B cell (primary cell): ENCODE measurements around the gene GPR158. TPM values are rescaled to one million over a fixed set of nuclear protein-coding genes. Genes with fewer than 3 reads are reported as not detected.

Experiments used
- ATAC-seq: fragments of 200-7000 bp; cut with Tn5 transposase; one replicate; pipeline ENCODE4 v1.10.0; 2021; ENCODE audit warnings: low read depth, mild to moderate bottlenecking, moderate number of reproducible peaks, moderate library complexity
- CTCF ChIA-PET: fragments of 350-600 bp; sonication (Branson Sonifier 250); formaldehyde crosslinking; loops from one replicate; lab custom pipeline; 2021; ENCODE audit warnings: antibody characterized with exemption, inconsistent platforms; lab: Charles Lee
- POLR2A ChIA-PET: fragments of 350-600 bp; sonication (Branson Sonifier 250); formaldehyde crosslinking; loops from one replicate; lab custom pipeline; 2021; ENCODE audit warnings: antibody characterized with exemption; lab: Charles Lee
- DNase-seq: peaks from one replicate; pipeline ENCODE4 v3.0.0; 2013
- H2AFZ ChIP-seq: 2 replicates; pipeline ENCODE4 v1.6.1; 2012; ENCODE audit warnings: mild to moderate bottlenecking, low read depth, low read length; ENCODE audit not compliant: insufficient read depth, poor library complexity, severe bottlenecking
- H3K27ac ChIP-seq, 2 donors: 1 replicate in 1 of 2; 2 replicates in 1 of 2; pipeline ENCODE4 v1.5.1; 2012 to 2013; ENCODE audit warnings: low read length in 2 of 2, mild to moderate bottlenecking in 2 of 2, moderate library complexity in 1 of 2
- H3K27me3 ChIP-seq, 4 experiments: fragments of 200-600 bp in 1 of 4; sonication (generic) in 1 of 4; replicated peaks in 1 of 4; 1 replicate in 2 of 4; 2 replicates in 2 of 4; pipeline versions ENCODE4 v1.6.1 to v1.7.0; 2013 to 2016; ENCODE audit warnings: low read length in 3 of 4, mild to moderate bottlenecking in 2 of 4, mixed read lengths in 1 of 4, moderate library complexity in 1 of 4; ENCODE audit not compliant: insufficient read depth in 4 of 4, control insufficient read depth in 3 of 4; ENCODE audit errors: control extremely low read depth in 1 of 4
- H3K36me3 ChIP-seq, 2 experiments: replicated peaks in 1 of 2; 1 replicate in 1 of 2; 2 replicates in 1 of 2; pipeline versions ENCODE4 v1.6.1 to v1.7.1; 2013; ENCODE audit warnings: low read length in 1 of 2; ENCODE audit not compliant: insufficient read depth in 2 of 2, control insufficient read depth in 1 of 2; ENCODE audit errors: control extremely low read depth in 1 of 2, extremely low read depth in 1 of 2
- H3K4me1 ChIP-seq, 2 donors: fragments of 200-600 bp in 1 of 2; sonication (generic) in 1 of 2; 1 replicate in 1 of 2; 2 replicates in 1 of 2; pipeline versions ENCODE4 v1.5.1 to v1.6.1; 2013 to 2017; ENCODE audit warnings: low read length in 2 of 2; ENCODE audit not compliant: control insufficient read depth in 2 of 2, insufficient read depth in 2 of 2
- H3K4me2 ChIP-seq: replicated peaks from 2 replicates; pipeline ENCODE3; 2012; ENCODE audit warnings: mild to moderate bottlenecking, low read depth, low read length; ENCODE audit not compliant: poor library complexity, severe bottlenecking
- H3K4me3 ChIP-seq, 5 experiments: fragments of 200-600 bp in 1 of 5; sonication (generic) in 1 of 5; 1 replicate in 3 of 5; 2 replicates in 2 of 5; pipeline versions ENCODE4 v1.5.1 to v1.7.0; 2011 to 2016; ENCODE audit warnings: low read length in 4 of 5, mild to moderate bottlenecking in 4 of 5, low read depth in 2 of 5, control low read depth in 1 of 5, moderate library complexity in 1 of 5; ENCODE audit not compliant: insufficient read depth in 1 of 5; ENCODE audit errors: control extremely low read depth in 1 of 5, extremely low read depth in 1 of 5
- H3K79me2 ChIP-seq: fragments of 200-600 bp; sonication (generic); one replicate; pipeline ENCODE4 v1.6.0; 2016; ENCODE audit warnings: low read length; ENCODE audit not compliant: control insufficient read depth, insufficient read depth
- H3K9ac ChIP-seq: fragments of 200-600 bp; sonication (generic); 2 replicates; pipeline ENCODE4 v1.6.1; 2017; ENCODE audit warnings: mild to moderate bottlenecking, low read length, moderate library complexity
- H3K9me3 ChIP-seq, 3 donors: one replicate each; pipeline versions ENCODE4 v1.6.1 to v1.7.1; 2013; ENCODE audit warnings: low read length in 2 of 3; ENCODE audit not compliant: control insufficient read depth in 2 of 3, insufficient read depth in 1 of 3; ENCODE audit errors: control extremely low read depth in 1 of 3
- H4K20me1 ChIP-seq: 2 replicates; pipeline ENCODE4 v1.6.0; 2012; ENCODE audit warnings: mild to moderate bottlenecking, low read length; ENCODE audit not compliant: insufficient read depth, control insufficient read depth, poor library complexity, severe bottlenecking
- H3K27ac Mint-ChIP-seq: one replicate; pipeline ENCODE4 v1.8.0; 2021; ENCODE audit warnings: mixed read lengths
- H3K27me3 Mint-ChIP-seq: one replicate; pipeline ENCODE4 v1.8.0; 2021; ENCODE audit warnings: mixed read lengths
- H3K4me1 Mint-ChIP-seq: one replicate; pipeline ENCODE4 v1.8.0; 2021; ENCODE audit warnings: mixed read lengths
- H3K4me3 Mint-ChIP-seq: one replicate; pipeline ENCODE4 v1.8.0; 2021; ENCODE audit warnings: mixed read lengths
- H3K9me3 Mint-ChIP-seq: one replicate; pipeline ENCODE4 v1.8.0; 2022; ENCODE audit warnings: mixed read lengths; ENCODE audit not compliant: insufficient read depth
- EZH2 ChIP-seq: IDR thresholded peaks from 2 replicates; pipeline ENCODE4 v1.6.1; 2012; ENCODE audit warnings: borderline replicate concordance, low read depth, mild to moderate bottlenecking, moderate library complexity, low read length; ENCODE audit not compliant: insufficient read depth, poor library complexity, severe bottlenecking
- WGBS: methylation state at CpG from one replicate; pipeline ENCODE4 v1.1.5; 2013; ENCODE audit warnings: missing lambda C conversion rate; ENCODE audit not compliant: insufficient coverage; 5-methylcytosine and 5-hydroxymethylcytosine counted together
- intact Hi-C: fragments of 100-400 bp; cut with micrococcal nuclease; formaldehyde crosslinking; loops from one replicate; pipeline ENCODE4 v1.10.0; 2022
- polyA plus RNA-seq: library from polyadenylated mRNA; depleted of rRNA; stranded (reverse); fragments of >200 nt; gene quantifications from 2 replicates; pipeline ENCODE4 v1.2.3, GENCODE V29; 2012
- total RNA-seq, 2 donors: library from RNA; stranded (reverse); fragments of 120-200 nt in 1 of 2; gene quantifications; 1 replicate in 1 of 2; 2 replicates in 1 of 2; pipeline versions ENCODE4 v1.2.3 to v1.2.4, GENCODE V29; 2013 to 2022
- TF ChIP-seq, protein P1 (sequence below): fragments of 200-600 bp; IDR thresholded peaks from one replicate; pipeline ENCODE4 v1.8.0; 2022; ENCODE audit warnings: antibody characterized with exemption, mild to moderate bottlenecking

The GPR158 gene
- total and polyA plus RNA-seq, 2 donors (not counting 1 experiment from before 2014, with no cell fraction given) = not detected

GRCh38 chr10:25177093-25177753 lies 2.4 kb downstream of the GPR158 start:
- H3K9me3 ChIP-seq = peaks cover 0 to 21% (median 0%) of the 10 kb centered on the region in 3 donors
- DNase-seq = no peak
- peaks cover 0 to 4% of the 10 kb centered on the region in 2 donors for H3K4me1 ChIP-seq
- peaks cover 6% of the 10 kb centered on the region for H3K4me1 Mint-ChIP-seq
- H3K79me2 ChIP-seq = no peaks in the 10 kb centered on the region
- WGBS = 13% methylated on average over 1 of the region's 2 CpGs
- no peaks in the 10 kb centered on the region for H3K36me3 ChIP-seq
- H4K20me1 ChIP-seq = no peaks in the 10 kb centered on the region
- peaks cover 0 to 50% (median 23%) of the 10 kb centered on the region in 4 experiments for H3K27me3 ChIP-seq
- ChIA-PET CTCF (no interaction called here), POLR2A (no interaction called here)
- H3K9ac ChIP-seq = no peak overlapping the region
- no peaks in the 10 kb centered on the region for H3K9me3 Mint-ChIP-seq
- H3K27ac ChIP-seq = no peak overlapping the region
- no peak overlapping the region for H2AFZ ChIP-seq
- H3K4me3 Mint-ChIP-seq = no peak overlapping the region
- no peak overlapping the region for H3K4me2 ChIP-seq
- intact Hi-C loops = no loop called here
- H3K27me3 Mint-ChIP-seq = peaks cover 32% of the 10 kb centered on the region
- TF ChIP-seq EZH2 = no peak
- TF ChIP-seq, protein P1, sequence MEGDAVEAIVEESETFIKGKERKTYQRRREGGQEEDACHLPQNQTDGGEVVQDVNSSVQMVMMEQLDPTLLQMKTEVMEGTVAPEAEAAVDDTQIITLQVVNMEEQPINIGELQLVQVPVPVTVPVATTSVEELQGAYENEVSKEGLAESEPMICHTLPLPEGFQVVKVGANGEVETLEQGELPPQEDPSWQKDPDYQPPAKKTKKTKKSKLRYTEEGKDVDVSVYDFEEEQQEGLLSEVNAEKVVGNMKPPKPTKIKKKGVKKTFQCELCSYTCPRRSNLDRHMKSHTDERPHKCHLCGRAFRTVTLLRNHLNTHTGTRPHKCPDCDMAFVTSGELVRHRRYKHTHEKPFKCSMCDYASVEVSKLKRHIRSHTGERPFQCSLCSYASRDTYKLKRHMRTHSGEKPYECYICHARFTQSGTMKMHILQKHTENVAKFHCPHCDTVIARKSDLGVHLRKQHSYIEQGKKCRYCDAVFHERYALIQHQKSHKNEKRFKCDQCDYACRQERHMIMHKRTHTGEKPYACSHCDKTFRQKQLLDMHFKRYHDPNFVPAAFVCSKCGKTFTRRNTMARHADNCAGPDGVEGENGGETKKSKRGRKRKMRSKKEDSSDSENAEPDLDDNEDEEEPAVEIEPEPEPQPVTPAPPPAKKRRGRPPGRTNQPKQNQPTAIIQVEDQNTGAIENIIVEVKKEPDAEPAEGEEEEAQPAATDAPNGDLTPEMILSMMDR = no peak
- H3K27ac Mint-ChIP-seq = no peak overlapping the region
- no peak overlapping the region for H3K4me3 ChIP-seq
- ATAC-seq = no peak

DNA sequence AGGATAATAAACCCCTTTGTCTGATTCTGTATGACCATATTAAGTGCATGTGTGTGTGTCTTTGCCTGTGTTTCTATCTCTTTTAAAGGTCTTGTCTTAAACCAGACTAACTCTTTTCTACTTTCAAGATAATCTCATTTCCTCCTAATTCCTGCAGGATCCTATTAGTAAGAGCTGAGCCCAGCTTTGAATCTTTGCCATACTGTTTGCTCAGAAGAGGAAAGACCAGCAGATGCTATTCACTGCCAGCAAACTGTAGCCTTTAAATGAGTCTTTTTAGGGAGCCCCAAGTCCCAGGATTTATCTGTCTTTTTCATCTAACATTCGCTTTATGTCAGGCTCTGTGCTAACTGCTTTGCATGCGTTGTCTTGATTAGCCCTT lies 2.9 kb downstream of the GPR158 start:
- Histone ChIP-seq H3K27ac (no peak overlapping the region), H3K27me3 (peaks cover 0 to 50% (median 23%) of the 10 kb centered on the region in 4 experiments), H3K9ac (no peak overlapping the region), H3K4me1 (peaks cover 0 to 4% of the 10 kb centered on the region in 2 donors), H3K4me2 (no peak overlapping the region), H3K9me3 (peaks cover 0 to 21% (median 0%) of the 10 kb centered on the region in 3 donors), H3K79me2 (no peaks in the 10 kb centered on the region), H2AFZ (no peak overlapping the region), H3K4me3 (no peak overlapping the region), H3K36me3 (no peaks in the 10 kb centered on the region), H4K20me1 (no peaks in the 10 kb centered on the region)
- no peak for TF ChIP-seq EZH2
- TF ChIP-seq, protein P1 = no peak
- H3K4me1 Mint-ChIP-seq = peaks cover 6% of the 10 kb centered on the region
- no peak overlapping the region for H3K27ac Mint-ChIP-seq
- POLR2A ChIA-PET = no interaction called here
- no peak overlapping the region for H3K4me3 Mint-ChIP-seq
- H3K9me3 Mint-ChIP-seq = no peaks in the 10 kb centered on the region
- CTCF ChIA-PET = no interaction called here
- intact Hi-C loops = no loop called here
- no CpG with 5 or more reads among the region's 2 CpGs for WGBS
- H3K27me3 Mint-ChIP-seq = peaks cover 32% of the 10 kb centered on the region
- DNase-seq (no peak), ATAC-seq (no peak)
